NB4 (cell line): ENCODE results near the gene IL3.

ENCODE experiments used
- CTCF ChIP-seq: IDR thresholded peaks from one replicate; pipeline ENCODE4 v1.5.1; 2012; ENCODE audit warnings: low read depth, low read length
- TF ChIP-seq, protein P1 (sequence below): IDR thresholded peaks from 2 replicates; pipeline ENCODE4 v1.6.1; 2011; ENCODE audit warnings: low read depth, low read length

DNA sequence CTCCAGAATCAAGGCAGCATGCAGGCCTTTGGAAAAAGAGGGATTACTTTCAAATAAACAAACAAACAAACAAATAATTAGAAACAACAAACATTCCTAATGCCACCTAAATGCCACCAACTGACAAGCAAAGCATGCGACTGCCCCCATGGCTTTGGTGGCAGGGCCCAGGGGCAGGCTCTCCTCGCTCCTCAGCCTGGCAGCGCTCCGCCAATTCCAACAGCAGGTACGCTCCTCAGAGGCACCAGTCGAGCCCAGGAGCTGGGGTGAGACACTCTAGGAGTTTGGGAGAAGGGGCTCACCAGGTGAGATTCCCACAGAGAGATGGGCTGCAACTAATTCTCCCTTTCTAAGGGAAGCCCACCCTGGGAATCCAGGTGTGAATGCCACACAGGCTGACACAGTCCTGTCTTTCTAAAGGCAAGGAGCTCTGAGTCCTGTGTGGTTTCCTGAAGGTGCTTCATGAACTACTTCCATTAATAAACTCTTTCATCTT, 41.0 kb downstream of the IL3 start:
- TF ChIP-seq, protein P1, sequence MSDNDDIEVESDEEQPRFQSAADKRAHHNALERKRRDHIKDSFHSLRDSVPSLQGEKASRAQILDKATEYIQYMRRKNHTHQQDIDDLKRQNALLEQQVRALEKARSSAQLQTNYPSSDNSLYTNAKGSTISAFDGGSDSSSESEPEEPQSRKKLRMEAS = no peak
- TF ChIP-seq CTCF = no peak
